ENCODE data around the gene LCE2B.

The LCE2B gene

DNA sequence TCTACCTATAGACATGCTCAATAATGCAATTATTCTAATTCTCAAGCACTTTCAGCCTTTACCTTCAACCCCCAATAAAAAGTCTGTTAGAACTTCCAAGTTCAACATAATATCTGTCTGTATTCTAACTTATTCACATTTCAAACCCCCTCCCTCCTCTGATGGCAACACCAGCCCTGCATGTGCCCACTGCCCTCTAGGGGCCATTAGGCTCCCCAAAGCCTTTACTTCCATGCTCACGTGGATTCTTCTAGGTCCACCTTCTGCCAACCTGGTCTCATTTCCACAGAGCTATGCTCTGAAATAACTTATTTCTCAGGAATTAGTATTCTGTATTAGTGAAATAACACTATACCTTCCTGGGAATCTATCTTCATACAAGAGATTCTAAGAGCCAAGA is 49.7 kb downstream of the LCE2B start:
- no peak for DNase-seq (ENCODE audit: low spot score)

Measured in kidney tubule cell (primary cell).